ENCODE data around the gene KCTD21.

KCTD21 gene

GRCh38 chr11:78218707-78219492 lies 30.5 kb upstream of the KCTD21 start:
- no peak for FAIRE-seq

GRCh38 chr11:78217650-78218541 lies 29.5 kb upstream of the KCTD21 start:
- no peak for FAIRE-seq

- no peak for FAIRE-seq
Observed at GRCh38 chr11:78216571-78217287, 28.3 kb upstream of the KCTD21 start.

- FAIRE-seq = no peak
Observed at GRCh38 chr11:78216021-78216420, 27.6 kb upstream of the KCTD21 start.

GRCh38 chr11:78214331-78215194 lies 26.1 kb upstream of the KCTD21 start:
- no peak for FAIRE-seq

- FAIRE-seq = no peak
Observed at GRCh38 chr11:78213526-78214330, 25.3 kb upstream of the KCTD21 start.

GRCh38 chr11:78212586-78213371 lies 24.4 kb upstream of the KCTD21 start:
- FAIRE-seq = no peak

GRCh38 chr11:78211565-78211964 lies 23.1 kb upstream of the KCTD21 start:
- FAIRE-seq = no peak

GRCh38 chr11:78210000-78210608 lies 21.7 kb upstream of the KCTD21 start:
- FAIRE-seq = no peak

GRCh38 chr11:78209478-78209877 lies 21.1 kb upstream of the KCTD21 start:
- no peak for FAIRE-seq

- no peak for FAIRE-seq
Observed at GRCh38 chr11:78208257-78209165, 20.1 kb upstream of the KCTD21 start.

- no peak for FAIRE-seq
Observed at GRCh38 chr11:78207532-78208256, 19.3 kb upstream of the KCTD21 start.

GRCh38 chr11:78205691-78206090 lies 17.3 kb upstream of the KCTD21 start:
- FAIRE-seq = no peak

- FAIRE-seq = no peak
Observed at GRCh38 chr11:78205256-78205655, 16.8 kb upstream of the KCTD21 start.

- no peak for FAIRE-seq
Observed at GRCh38 chr11:78203184-78203583, 14.8 kb upstream of the KCTD21 start.

GRCh38 chr11:78202733-78203167 lies 14.3 kb upstream of the KCTD21 start:
- no peak for FAIRE-seq

GRCh38 chr11:78201096-78201818 lies 12.8 kb upstream of the KCTD21 start:
- FAIRE-seq = no peak
